Gastroesophageal sphincter (tissue), 4 donors: ENCODE measurements around the gene FABP1. TPM values are rescaled to one million over a fixed set of nuclear protein-coding genes. Genes with fewer than 3 reads are reported as not detected.

Source experiments
- ATAC-seq: fragments of 150-250 bp; one replicate; pipeline ENCODE4 v1.9.1; 2016; ENCODE audit warnings: mild to moderate bottlenecking, moderate library complexity
- H3K27ac ChIP-seq, 4 donors: fragments of 200-600 bp; sonication (generic) in 3 of 4; 1 replicate in 3 of 4; 2 replicates in 1 of 4; pipeline ENCODE4 v1.5.1; 2016 to 2019
- H3K27me3 ChIP-seq: fragments of 200-600 bp; sonication (generic); one replicate; pipeline ENCODE4 v1.5.1; 2019
- H3K36me3 ChIP-seq, 2 donors: fragments of 200-600 bp; sonication (generic); one replicate each; pipeline ENCODE4 v1.5.1; 2019; ENCODE audit warnings: control low read depth in 1 of 2
- H3K4me1 ChIP-seq, 3 donors: fragments of 200-600 bp; sonication (generic); 1 replicate in 2 of 3; 2 replicates in 1 of 3; pipeline ENCODE4 v1.5.1; 2016 to 2019; ENCODE audit warnings: control low read depth in 2 of 3
- H3K4me3 ChIP-seq, 2 donors: fragments of 200-600 bp; sonication (generic); one replicate each; pipeline ENCODE4 v1.5.1; 2019; ENCODE audit warnings: mild to moderate bottlenecking in 1 of 2, moderate library complexity in 1 of 2
- H3K9me3 ChIP-seq, 3 donors: fragments of 200-600 bp; sonication (generic); one replicate each; pipeline ENCODE4 v1.5.1; 2017 to 2019; ENCODE audit warnings: control low read depth in 2 of 3
- CTCF ChIP-seq, 4 experiments: fragments of 200-600 bp in 2 of 4; fragments of 450-650 bp in 2 of 4; sonication (generic) in 1 of 4; IDR thresholded peaks; one replicate each; pipeline ENCODE4 v1.5.1; 2017 to 2019; ENCODE audit warnings: antibody characterized with exemption in 4 of 4, mild to moderate bottlenecking in 2 of 4, moderate library complexity in 2 of 4
- EP300 ChIP-seq: sonication (generic); formaldehyde crosslinking; IDR thresholded peaks from one replicate; pipeline ENCODE4 v1.6.1; 2017; ENCODE audit warnings: antibody characterized with exemption, mild to moderate bottlenecking
- POLR2A ChIP-seq, 2 donors: fragments of 450-650 bp; IDR thresholded peaks; one replicate each; pipeline ENCODE4 v1.6.1; 2017; ENCODE audit warnings: antibody characterized with exemption in 2 of 2, mild to moderate bottlenecking in 2 of 2, moderate library complexity in 1 of 2
- POLR2AphosphoS5 ChIP-seq: sonication (generic); formaldehyde crosslinking; IDR thresholded peaks from one replicate; pipeline ENCODE4 v1.6.1; 2017; ENCODE audit warnings: antibody characterized with exemption
- WGBS, 2 donors: methylation state at CpG; one replicate each; pipeline ENCODE4 v1.1.5; 2018; ENCODE audit warnings: low coverage in 1 of 2; 5-methylcytosine and 5-hydroxymethylcytosine counted together
- total RNA-seq, 4 donors: library from RNA; depleted of rRNA; stranded (reverse); fragments of >200 nt; gene quantifications; one replicate each; pipeline ENCODE4 v1.1.0, GENCODE V29; 2016

The FABP1 gene
- total RNA-seq, 4 donors from 2014 or later = not detected

- H3K27me3 ChIP-seq = no peaks in the 10 kb centered on the region
- WGBS, 2 donors = 83% methylated on average over 1 of the region's 1 CpG; no CpG with 5 or more reads in 1 of the 2 donors
- no peak for ATAC-seq
- TF ChIP-seq EP300 = no peak
- no peak for TF ChIP-seq CTCF (IDR thresholded peaks at IDR 0.05)
- TF ChIP-seq POLR2A (IDR thresholded peaks at IDR 0.05) = no peak
- no peak for TF ChIP-seq POLR2AphosphoS5
- no peak overlapping the region for H3K4me3 ChIP-seq
- H3K27ac ChIP-seq = peak overlapping the region in 1 of 4 donors; percentile 93
- H3K9me3 ChIP-seq = no peaks in the 10 kb centered on the region
- peaks cover 0 to 22% (median 12%) of the 10 kb centered on the region in 3 donors for H3K4me1 ChIP-seq
- H3K36me3 ChIP-seq = peaks cover 0 to 18% of the 10 kb centered on the region in 2 donors
Observed at GRCh38 chr2:88171966-88172365, 44.1 kb upstream of the FABP1 start.

GRCh38 chr2:88170472-88170892 is 42.6 kb upstream of the FABP1 start:
- Histone ChIP-seq H3K36me3 (peaks cover 0 to 11% of the 10 kb centered on the region in 2 donors), H3K27me3 (no peaks in the 10 kb centered on the region), H3K4me3 (peak overlapping the region; percentile 28 to 72), H3K9me3 (no peaks in the 10 kb centered on the region), H3K27ac (peak overlapping the region in 3 of 4 donors; percentile 88 to 93 (median 89)), H3K4me1 (peaks cover 0 to 37% (median 18%) of the 10 kb centered on the region in 3 donors)
- no peak for TF ChIP-seq CTCF (IDR thresholded peaks at IDR 0.05)
- TF ChIP-seq POLR2A (IDR thresholded peaks at IDR 0.05) = peak in 1 of 2 donors; percentile 1
- ATAC-seq = peak; percentile 69
- WGBS, 2 donors = 7% methylated on average over 9 of the region's 37 CpGs; no CpG with 5 or more reads in 1 of the 2 donors

- WGBS, 2 donors = 77 to 82% methylated on average over 5 to 7 of the region's 7 CpGs
- H3K4me1 ChIP-seq = peaks cover 0 to 54% (median 18%) of the 10 kb centered on the region in 3 donors
- TF ChIP-seq POLR2AphosphoS5 (no peak), EP300 (no peak), CTCF (IDR thresholded peaks at IDR 0.05) (no peak), POLR2A (IDR thresholded peaks at IDR 0.05) (no peak)
- no peaks in the 10 kb centered on the region for H3K36me3 ChIP-seq
- no peaks in the 10 kb centered on the region for H3K9me3 ChIP-seq
- H3K4me3 ChIP-seq = no peak overlapping the region
- no peaks in the 10 kb centered on the region for H3K27me3 ChIP-seq
- H3K27ac ChIP-seq = peak overlapping the region in 3 of 4 donors; percentile 82 to 93 (median 89)
- no peak for ATAC-seq
Observed at GRCh38 chr2:88168386-88168785, 40.5 kb upstream of the FABP1 start.

GRCh38 chr2:88167740-88168139 is 39.9 kb upstream of the FABP1 start:
- H3K4me3 ChIP-seq = no peak overlapping the region
- no peaks in the 10 kb centered on the region for H3K9me3 ChIP-seq
- H3K27me3 ChIP-seq = no peaks in the 10 kb centered on the region
- ATAC-seq = no peak
- H3K36me3 ChIP-seq = no peaks in the 10 kb centered on the region
- 86 to 94% methylated on average over 2 of the region's 2 CpGs for WGBS, 2 donors
- H3K27ac ChIP-seq = peak overlapping the region in 3 of 4 donors; percentile 82 to 93 (median 89)
- TF ChIP-seq CTCF (IDR thresholded peaks at IDR 0.05) = no peak
- TF ChIP-seq EP300 = no peak
- TF ChIP-seq POLR2AphosphoS5 = no peak
- no peak for TF ChIP-seq POLR2A (IDR thresholded peaks at IDR 0.05)
- peaks cover 0 to 54% (median 18%) of the 10 kb centered on the region in 3 donors for H3K4me1 ChIP-seq

GRCh38 chr2:88165332-88166003 is 37.6 kb upstream of the FABP1 start:
- Histone ChIP-seq H3K4me3 (no peak overlapping the region), H3K9me3 (no peaks in the 10 kb centered on the region), H3K27ac (peak overlapping the region; percentile 63 to 93 (median 86)), H3K4me1 (peaks cover 0 to 40% (median 10%) of the 10 kb centered on the region in 3 donors), H3K27me3 (no peaks in the 10 kb centered on the region), H3K36me3 (no peaks in the 10 kb centered on the region)
- no peak for TF ChIP-seq POLR2A (IDR thresholded peaks at IDR 0.05)
- no peak for TF ChIP-seq EP300
- TF ChIP-seq CTCF (IDR thresholded peaks at IDR 0.05) = no peak
- TF ChIP-seq POLR2AphosphoS5 = peak; percentile 71
- WGBS, 2 donors = 0% methylated on average over 1 of the region's 1 CpG
- peak; percentile 64 for ATAC-seq
